NCI-H2029 treated with DMSO at 0.1 percent for 48 hours (cell line): ENCODE data around the gene ZSWIM9.

Experiments used
- DNase-seq: peaks from one replicate; lab custom pipeline; 2025; lab: John Stamatoyannopoulos, UW

The ZSWIM9 gene

DNA sequence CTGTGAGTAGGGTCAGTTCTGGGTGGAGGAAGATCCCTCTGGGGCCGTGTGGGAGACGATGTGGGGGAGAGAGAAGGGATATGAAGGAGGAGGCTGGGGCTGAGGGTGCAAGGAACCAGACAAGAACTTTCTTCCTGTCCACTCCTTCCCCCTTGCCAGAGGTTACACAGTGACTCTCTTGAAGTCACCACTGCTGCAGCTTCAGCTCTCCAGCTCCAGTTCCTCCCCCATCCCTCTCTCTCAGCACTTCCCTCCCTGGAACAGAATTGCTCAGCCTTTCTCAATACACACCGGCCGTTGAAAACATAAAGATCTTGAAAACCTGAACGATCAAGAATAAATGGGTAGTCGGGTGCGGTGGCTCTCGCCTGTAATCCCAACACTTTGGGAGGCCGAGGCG, 5.1 kb downstream of the ZSWIM9 start:
- DNase-seq = no peak

DNA sequence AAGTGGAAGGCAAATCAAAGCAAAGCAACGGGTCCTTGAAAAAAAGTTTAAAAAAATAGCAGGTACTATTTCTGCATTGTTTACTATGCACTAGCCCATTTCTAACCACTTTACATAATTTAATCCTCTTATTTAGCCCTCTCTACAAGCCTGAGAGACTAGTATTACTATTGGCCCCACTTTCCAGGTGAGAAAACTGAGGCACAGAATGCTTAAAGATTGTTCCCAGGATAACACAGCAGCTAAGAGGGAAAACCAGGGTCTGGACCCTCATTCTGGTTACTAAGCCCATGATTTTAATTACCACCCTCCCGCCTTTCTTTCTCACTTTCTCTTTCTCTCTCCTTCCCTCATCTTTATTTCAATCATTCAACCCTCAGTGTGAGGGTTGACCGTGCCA, 5.7 kb downstream of the ZSWIM9 start:
- DNase-seq = no peak

GRCh38 chr19:48181505-48181904, 11.0 kb downstream of the ZSWIM9 start:
- DNase-seq = no peak

GRCh38 chr19:48182434-48182833, 12.0 kb downstream of the ZSWIM9 start:
- no peak for DNase-seq

- no peak for DNase-seq
Observed at GRCh38 chr19:48183356-48183755, 12.9 kb downstream of the ZSWIM9 start.

DNA sequence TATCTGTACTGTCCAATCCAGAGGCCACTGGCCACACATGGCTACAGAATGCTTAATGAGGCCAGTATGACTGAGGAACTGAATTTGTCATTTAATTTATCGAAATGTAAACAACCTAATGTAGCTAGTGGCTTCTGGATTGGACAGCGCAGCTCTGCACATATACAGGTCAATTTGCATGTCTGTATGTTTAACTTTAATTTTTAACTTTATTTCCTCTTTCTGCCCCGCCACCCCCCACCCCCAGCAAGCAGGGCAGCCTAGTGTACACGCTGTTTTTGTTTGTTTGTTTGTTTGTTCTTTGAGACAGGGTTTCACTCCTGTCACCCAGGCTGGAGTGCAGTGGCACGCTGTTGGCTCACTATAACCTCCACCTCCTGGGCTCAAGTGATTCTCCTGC, 15.5 kb downstream of the ZSWIM9 start:
- no peak for DNase-seq

DNA sequence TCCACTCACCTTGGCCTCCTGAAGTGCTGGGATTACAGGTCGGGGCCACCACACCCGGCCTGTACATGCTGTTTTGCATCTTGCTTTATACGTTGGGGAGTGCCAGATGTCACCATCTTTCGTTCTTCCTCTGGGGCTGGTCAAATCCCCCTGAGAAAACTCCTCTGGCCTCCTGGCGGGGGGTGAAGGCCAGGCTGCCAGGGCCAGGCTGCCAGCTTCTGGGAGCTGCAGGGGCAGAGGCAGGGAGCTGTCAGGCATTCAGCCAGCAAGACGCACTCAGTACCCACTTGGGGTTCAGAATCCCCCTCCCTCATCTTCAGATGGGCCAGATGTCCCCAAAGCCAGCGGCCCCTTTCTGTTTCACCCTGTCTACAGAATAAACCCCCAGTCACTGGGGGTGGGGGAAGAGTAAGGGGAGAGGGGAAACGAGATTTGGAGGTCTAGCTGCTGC, 16.1 kb downstream of the ZSWIM9 start:
- no peak for DNase-seq

DNA sequence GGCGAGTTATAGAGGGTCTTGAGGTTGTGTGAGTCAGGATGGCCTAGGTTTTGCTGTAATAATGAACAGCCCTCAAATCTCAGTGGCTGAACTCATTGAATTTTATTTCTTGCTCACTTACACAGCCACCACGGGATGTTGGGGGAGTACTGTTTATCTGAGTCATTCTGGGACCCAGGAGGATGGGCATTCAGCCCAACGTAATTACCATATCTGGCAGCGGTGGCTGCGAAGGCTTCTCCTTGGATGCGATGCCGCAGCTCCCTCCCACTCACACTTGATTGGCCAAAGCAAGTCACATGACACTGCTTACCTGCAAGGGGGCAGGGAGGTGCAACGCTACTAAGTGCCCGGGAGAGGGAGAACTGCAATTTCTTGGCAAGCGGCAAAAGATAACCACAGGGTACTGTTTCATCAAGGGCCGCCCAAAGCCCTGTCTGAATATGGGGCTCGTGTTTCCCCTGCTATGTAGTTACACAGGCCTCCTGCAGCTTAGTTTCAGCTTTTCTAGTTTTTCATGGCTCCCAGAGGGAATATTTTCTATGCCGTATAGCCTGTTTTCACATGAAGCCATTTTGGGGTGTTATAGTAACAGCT, 19.9 kb downstream of the ZSWIM9 start:
- peak; percentile 91 for DNase-seq

GRCh38 chr19:48190885-48191284, 20.4 kb downstream of the ZSWIM9 start:
- DNase-seq = no peak

DNA sequence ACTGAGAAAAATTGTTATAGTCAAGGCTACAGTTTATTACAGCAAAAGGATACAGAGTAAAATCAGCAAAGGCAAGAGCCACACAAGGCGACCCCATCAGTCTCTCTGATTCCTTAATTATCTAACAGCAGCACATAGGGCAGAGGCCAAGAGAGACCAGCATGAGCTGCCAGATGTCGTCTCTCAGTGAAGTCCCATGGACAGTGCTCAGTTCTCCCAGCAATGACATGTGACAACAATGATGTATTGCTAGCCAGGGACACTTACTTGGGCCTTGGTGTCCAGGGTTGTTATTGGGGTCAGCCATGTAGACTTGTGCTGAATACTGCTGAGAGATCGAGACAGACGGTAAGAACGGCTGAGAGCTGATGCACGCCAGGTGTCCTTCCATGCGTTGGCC, 22.3 kb downstream of the ZSWIM9 start:
- no peak for DNase-seq

DNA sequence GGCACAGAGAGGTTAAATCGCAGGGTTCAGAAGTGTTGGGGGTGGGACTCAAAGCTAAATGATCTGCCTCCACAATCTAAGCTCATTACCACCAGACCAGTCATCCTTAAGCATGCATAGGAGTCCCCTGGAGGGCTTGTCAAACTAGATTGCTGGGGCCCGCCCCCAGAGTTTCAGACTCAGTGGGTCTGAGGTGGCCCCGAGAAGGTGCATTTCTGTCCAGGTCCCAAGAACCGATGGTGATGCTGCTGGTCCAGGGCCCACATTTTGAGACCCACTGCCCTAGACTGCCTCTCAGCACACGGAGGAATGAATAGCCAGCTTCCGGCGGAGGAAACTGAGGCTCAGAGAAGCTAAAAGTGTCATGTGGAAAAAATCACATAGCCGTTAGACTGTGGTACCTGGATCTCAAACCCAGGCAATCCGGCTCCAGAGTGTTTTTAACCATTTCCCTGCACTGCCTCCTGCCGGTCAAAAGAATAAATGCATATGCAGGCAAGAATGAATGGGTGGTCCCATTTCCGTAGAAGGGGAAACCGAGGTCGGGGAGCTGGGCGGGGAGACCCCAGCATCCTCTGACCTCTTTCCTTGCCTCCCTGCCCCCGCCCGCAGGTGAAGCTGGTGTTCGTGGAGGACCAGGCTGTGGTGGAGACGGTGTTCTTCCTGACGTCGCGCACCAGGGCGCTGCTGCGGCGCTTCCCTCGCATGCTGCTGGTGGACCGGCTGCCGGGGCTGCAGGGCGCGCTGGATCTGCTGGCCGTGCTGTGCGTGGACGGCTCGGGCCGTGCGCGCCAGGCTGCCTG, 23.8 kb downstream of the ZSWIM9 start:
- DNase-seq = no peak

- no peak for DNase-seq
Observed at GRCh38 chr19:48194844-48195830, 24.7 kb downstream of the ZSWIM9 start.

DNA sequence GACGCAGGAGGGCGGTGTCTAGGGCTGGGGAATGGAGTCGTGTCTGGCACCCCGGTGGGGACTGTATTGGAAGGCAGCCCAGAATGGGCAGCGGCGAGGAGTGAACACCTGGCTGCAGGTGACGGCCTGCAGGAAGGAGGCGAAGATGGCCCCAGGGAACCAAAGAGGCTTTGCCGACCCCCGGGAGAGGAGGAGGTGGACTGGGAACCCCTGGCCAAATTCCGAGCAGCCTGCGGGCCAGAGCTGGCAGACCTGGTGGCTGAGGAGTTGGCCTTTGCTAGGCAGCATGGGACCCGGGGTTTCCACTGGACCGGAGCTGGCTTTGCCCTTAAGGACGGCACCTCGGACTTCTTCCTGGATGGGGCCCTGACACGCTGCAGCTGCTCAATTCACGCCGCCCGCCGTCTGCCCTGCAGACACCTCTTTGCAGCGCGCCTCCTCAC, 25.9 kb downstream of the ZSWIM9 start:
- DNase-seq = no peak

DNA sequence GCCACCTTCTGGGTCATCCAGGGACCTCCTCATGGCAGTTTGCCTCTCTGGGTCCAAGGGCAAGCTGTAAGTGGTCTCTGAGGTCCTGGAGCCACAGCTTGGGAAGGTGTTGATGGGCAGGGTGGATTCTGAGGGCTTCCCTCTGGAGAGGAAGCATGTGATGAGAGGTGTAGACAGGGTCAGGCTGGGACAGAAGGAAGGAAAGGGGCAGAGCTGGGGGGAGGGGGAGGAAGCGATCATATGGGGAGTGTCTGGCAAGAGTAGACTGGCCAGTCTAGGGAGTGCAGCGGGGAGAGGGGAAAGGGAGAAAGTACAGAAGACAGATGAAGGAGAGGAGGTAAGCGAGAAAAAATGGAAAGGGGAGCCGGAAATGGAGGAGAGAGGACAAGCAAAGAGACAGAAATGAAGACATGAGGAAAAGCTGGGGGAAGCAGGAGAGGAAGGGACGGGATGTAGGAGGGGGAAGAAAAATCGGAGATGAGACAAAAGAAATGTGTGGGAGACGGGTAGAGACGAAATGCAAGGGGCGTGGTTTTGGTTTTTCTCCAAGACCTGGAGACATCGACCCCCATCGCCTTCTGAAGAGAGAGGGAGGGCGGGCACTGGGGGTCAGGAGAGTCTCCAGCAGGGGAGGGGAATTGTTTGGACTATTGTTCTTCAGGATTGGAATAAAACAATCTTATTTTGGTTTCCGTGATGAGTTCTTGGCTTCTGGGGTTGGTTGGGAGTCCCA, 26.6 kb downstream of the ZSWIM9 start:
- DNase-seq = no peak

DNA sequence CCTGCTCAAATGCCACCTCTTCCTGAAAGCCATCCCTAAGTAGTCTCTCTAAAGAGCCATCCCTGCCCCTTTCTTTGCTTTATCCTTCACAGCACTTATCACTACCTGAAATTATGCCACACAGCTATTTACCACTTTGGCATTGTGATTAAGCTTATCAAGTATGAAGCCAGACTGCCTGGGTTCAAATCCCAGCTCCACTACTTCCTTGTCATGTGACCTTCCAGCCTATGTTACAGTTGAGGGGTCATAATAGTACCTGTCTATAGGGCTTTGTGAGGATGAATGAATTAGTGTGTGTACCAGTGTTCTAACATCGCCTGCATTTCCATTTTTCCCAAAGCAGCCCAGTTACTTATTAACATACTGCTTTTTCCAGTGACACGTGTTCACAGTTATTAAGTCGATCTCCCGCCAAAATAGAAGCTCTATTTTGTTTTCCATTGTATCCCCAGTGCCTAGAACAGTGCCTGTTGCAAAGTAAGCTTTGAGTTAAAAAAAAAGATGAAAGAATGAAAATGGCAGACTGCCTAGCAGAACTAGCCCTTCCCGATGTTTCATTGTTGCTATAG, 32.8 kb downstream of the ZSWIM9 start:
- DNase-seq = no peak

DNA sequence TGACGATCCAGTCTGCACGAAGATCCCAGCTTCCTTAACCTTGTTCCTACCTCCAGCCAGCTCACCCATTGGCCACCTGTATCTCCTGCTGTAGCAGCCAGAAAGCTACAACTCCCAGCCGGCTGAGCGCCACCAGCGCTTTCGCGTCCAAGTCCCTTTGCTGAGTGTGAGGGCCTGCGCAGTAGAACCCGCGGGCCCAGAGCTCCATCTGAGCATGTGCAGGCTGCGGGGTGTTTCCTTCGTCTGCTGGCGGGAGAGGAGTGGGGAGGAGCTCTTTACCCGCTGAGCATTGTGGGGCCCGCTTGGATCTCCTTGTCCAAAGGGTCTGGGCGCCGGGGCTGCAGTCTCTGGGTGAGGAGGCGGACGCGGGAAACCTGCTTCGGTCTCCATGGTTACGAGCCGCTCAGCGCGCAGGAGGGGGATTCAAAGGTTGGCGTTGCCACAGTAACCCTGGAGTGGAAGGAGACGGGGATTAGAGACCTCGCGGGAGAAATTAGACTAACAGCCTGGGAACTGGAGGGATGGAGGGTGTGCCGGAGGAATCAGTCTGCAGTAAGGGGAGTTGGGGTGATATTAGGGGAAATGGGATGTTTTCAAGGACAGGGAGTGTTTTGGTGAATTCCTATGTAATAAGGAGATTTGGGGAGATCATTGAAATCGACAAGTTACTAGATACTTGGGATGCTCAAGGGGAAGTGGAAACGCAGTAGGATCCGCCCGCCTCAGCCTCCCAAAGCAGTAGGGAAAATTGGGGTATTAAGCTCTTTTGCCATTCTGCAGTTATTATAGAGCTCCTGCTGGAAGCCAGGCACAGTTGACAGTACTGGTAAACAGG, 33.5 kb downstream of the ZSWIM9 start:
- peak; percentile 98 for DNase-seq

GRCh38 chr19:48206397-48207093, 36.1 kb downstream of the ZSWIM9 start:
- no peak for DNase-seq

GRCh38 chr19:48210005-48210404, 39.5 kb downstream of the ZSWIM9 start:
- no peak for DNase-seq

GRCh38 chr19:48213959-48214358, 43.5 kb downstream of the ZSWIM9 start:
- no peak for DNase-seq

DNA sequence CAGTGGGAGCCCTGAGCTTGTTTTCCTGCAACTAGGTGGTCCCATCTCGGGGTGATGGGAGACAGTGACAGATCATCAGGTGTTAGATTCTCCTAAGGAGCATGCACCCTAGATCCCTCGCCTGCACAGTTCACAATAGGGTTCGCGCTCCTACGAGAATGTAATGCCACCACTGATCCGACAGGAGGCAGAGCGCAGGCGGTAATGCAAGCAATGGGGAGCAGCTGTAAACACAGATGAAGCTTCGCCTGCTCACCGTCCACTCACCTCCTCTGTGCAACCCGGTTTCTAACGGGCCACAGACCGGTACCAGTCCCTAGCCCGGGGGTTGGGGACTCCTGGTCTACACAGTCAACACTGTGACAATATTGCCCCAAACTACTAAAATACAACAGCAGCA, 46.5 kb downstream of the ZSWIM9 start:
- no peak for DNase-seq
